AG04450 (cell line): ENCODE data around the gene FBXO4. TPM values are rescaled to one million over a fixed set of nuclear protein-coding genes. Genes with fewer than 3 reads are reported as not detected.
"Not testable (repeated sequence)": the region's sequence is repeated elsewhere in the genome, so short reads cannot be mapped to it uniquely, and the experiment has no call there.

Source experiments
- CTCF ChIA-PET: fragments of 300-600, 350-600 bp; formaldehyde crosslinking; extraction: SDS; loops from one replicate; lab custom pipeline; 2022; ENCODE audit warnings: antibody characterized with exemption, inconsistent platforms; lab: Charles Lee
- POLR2A ChIA-PET: fragments of 350-600 bp; formaldehyde crosslinking; extraction: SDS; loops from one replicate; lab custom pipeline; 2021; ENCODE audit warnings: antibody characterized with exemption, inconsistent platforms; lab: Yijun Ruan, JAX
- DNase-seq: peaks from one replicate; pipeline ENCODE4 v3.0.0-alpha.2; 2011; ENCODE audit warnings: low read depth, low spot score
- H3K27ac ChIP-seq: one replicate; pipeline ENCODE4 v1.5.1; 2012; ENCODE audit warnings: low read depth, low read length, control low read depth
- H3K27me3 ChIP-seq: one replicate; pipeline ENCODE4 v1.6.0; 2012; ENCODE audit warnings: low read length; ENCODE audit not compliant: control insufficient read depth, insufficient read depth
- H3K4me3 ChIP-seq: 2 replicates; pipeline ENCODE4 v1.5.1; 2011; ENCODE audit warnings: mild to moderate bottlenecking, low read depth, low read length, control low read depth
- H3K9me3 ChIP-seq: 2 replicates; pipeline ENCODE4 v1.5.1; 2012; ENCODE audit warnings: low read length; ENCODE audit not compliant: control insufficient read depth, insufficient read depth
- CTCF ChIP-seq: IDR thresholded peaks from 2 replicates; pipeline ENCODE4 v1.5.1; 2011; ENCODE audit warnings: low read depth, low read length, control low read depth, inconsistent platforms
- polyA plus RNA-seq: library from polyadenylated mRNA; depleted of rRNA; stranded (reverse); fragments of >200 nt; gene quantifications from 2 replicates; pipeline ENCODE4 v1.2.3, GENCODE V29; 2011

Gene FBXO4
- polyA plus RNA-seq, 1 experiment: 10.9 TPM

GRCh38 chr5:41973087-41973486, 48.0 kb downstream of the FBXO4 start:
- POLR2A ChIA-PET: no interaction called here
- DNase-seq: no peak
- Histone ChIP-seq H3K4me3 (no peak overlapping the region), H3K27me3 (no peaks in the 10 kb centered on the region), H3K9me3 (no peaks in the 10 kb centered on the region), H3K27ac (no peak overlapping the region)
- CTCF ChIA-PET: no interaction called here
- no peak for TF ChIP-seq CTCF

GRCh38 chr5:41973887-41974286, 48.8 kb downstream of the FBXO4 start:
- no peak overlapping the region for H3K27ac ChIP-seq
- DNase-seq: no peak
- no peaks in the 10 kb centered on the region for H3K9me3 ChIP-seq
- ChIA-PET POLR2A (no interaction called here), CTCF (no interaction called here)
- no peak overlapping the region for H3K4me3 ChIP-seq
- no peak for TF ChIP-seq CTCF
- no peaks in the 10 kb centered on the region for H3K27me3 ChIP-seq

GRCh38 chr5:41978676-41979075, 53.6 kb downstream of the FBXO4 start:
- H3K4me3 ChIP-seq: no peak overlapping the region
- no peaks in the 10 kb centered on the region for H3K27me3 ChIP-seq
- ChIA-PET CTCF (no interaction called here), POLR2A (no interaction called here)
- no peak for DNase-seq
- H3K27ac ChIP-seq: no peak overlapping the region
- no peaks in the 10 kb centered on the region for H3K9me3 ChIP-seq
- TF ChIP-seq CTCF: no peak

- ChIA-PET POLR2A (no interaction called here), CTCF (no interaction called here)
- no peak for DNase-seq
- no peaks in the 10 kb centered on the region for H3K9me3 ChIP-seq
- no peak for TF ChIP-seq CTCF
- H3K4me3 ChIP-seq: no peak overlapping the region
- no peaks in the 10 kb centered on the region for H3K27me3 ChIP-seq
- no peak overlapping the region for H3K27ac ChIP-seq
These were observed 55.3 kb downstream of the FBXO4 start for GRCh38 chr5:41980396-41980795.

- no peak for TF ChIP-seq CTCF
- POLR2A ChIA-PET: no interaction called here
- CTCF ChIA-PET: no interaction called here
- Histone ChIP-seq H3K4me3 (no peak overlapping the region), H3K9me3 (no peaks in the 10 kb centered on the region), H3K27ac (no peak overlapping the region), H3K27me3 (no peaks in the 10 kb centered on the region)
- no peak for DNase-seq
These were observed 55.8 kb downstream of the FBXO4 start for GRCh38 chr5:41980870-41981269.

GRCh38 chr5:41982858-41983257, 57.8 kb downstream of the FBXO4 start:
- DNase-seq, H3K27me3 ChIP-seq, H3K27ac ChIP-seq, H3K9me3 ChIP-seq, H3K4me3 ChIP-seq, CTCF ChIA-PET, POLR2A ChIA-PET: not testable (repeated sequence)
